ENCODE measurements around the gene AGTR1.
"Not testable (repeated sequence)": the region's sequence is repeated elsewhere in the genome, so short reads cannot be mapped to it uniquely, and the experiment has no call there.

Gene AGTR1

DNA sequence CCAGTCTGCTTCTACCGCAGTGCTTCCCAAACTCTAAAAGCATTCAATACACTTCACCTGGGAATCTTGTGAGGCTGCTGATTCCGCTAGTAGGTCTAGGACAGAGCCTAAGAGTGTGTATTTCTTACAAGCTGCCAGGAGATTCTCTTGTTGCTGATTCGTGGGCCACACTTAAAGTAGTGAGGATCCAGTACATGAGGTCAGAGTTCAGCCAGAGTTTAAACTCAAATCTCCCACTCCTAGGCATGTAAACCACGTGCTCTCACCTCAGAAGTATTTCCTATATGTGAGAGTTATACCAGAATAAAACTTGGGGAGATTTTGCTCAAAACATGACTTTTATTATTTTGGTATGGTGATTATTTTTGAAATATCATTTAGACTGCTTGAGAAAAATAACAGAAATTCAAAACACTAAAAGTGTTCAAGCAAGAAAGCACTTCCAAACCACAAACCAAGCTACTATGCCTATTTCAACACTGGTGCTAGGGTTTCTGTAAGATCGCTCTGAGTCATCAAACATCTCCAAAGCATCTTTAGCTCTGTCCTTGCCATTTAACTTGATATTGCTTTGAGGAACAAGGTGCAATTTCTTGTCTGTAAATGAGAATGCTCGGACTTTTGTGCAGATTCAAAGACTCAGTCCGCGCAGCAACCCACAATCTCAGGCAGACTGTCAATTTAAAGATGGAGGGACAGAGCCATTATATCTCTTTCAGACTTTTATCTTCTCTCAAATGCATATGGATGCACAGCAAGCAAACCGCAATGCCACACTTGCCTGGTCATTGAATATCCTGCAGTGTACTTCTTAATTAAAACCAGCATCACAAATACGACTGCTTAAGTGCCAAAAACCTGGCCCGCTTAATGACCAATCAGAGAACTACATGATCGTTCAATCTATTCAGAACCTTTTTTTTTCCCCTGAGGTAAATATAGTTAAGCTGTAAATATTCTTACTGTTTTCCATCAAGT is 59.8 kb downstream of the AGTR1 start:
- DNase-seq (ENCODE audit: low read depth in 1 of 2, low spot score in 1 of 2), result no peak

DNA sequence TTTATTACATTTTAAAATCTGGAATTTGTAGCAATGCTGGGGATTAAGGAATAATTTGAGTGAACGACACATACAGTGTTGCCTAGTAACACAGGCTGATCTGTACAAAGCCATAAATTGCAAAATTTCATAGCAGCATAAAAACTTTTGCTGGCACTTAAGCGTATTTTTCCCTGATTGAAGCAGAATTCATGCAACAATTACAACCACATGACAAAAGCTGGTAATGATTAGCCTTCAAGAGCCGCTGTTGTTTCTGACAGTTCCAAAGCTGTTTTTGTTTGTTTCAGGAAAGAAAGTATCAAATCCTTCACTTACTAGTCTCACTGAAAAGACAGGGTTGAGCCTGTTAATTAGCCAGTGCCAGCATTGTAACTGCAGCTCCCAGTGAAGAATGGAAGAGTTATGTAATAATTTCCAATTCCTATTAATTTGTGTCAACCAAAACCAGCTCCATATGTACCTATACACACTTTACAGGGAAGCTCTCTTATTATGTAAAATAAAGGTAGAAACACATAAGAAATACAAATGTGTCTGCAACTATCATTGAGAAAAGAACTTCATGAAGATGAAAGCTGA is 60.7 kb downstream of the AGTR1 start:
- no peak for DNase-seq (ENCODE audit: low read depth in 1 of 2, low spot score in 1 of 2)

DNA sequence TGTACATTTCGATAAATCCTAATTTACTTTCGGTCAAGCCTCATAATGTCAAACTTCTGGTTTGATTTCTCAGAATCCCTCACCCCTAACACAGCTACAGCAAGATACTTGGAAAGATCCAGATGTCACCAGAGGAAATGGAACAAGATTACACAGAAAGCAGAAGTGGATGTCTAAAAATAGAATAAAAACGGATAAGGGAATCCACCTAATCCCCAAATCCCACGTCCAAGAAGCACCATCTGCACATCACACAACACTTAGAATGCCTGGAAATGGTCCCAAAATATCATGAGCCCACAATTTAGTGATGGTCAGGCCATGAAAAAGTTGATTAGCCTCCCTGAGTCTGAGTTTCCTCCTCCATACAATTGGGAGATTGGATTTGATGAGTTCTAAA is 61.7 kb downstream of the AGTR1 start:
- DNase-seq (ENCODE audit: low read depth in 1 of 2, low spot score in 1 of 2), result no peak

DNA sequence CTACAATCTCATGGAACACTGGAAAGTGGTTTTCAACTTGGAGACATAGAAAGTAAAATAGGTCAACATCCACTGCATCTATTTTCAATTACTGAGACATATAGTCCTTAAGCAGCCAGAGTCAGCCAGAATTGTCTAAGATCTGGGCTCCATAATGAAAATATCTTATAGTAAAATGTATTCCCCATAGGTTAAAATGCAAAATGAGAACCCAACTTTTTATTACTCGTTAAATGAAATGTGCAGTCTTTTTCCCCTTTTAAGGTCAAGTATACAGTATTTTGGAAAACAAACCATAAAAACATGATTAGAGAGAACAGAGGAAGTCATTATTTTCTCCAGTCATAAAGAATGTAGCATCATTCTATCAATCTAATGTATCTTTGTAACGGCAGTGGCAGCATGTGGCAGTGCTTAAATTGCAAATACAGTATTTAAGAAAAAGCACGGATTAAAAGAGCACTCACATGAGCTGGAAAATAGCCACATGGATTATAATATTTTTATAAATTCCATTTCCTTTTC is 65.5 kb downstream of the AGTR1 start:
- no peak for DNase-seq (ENCODE audit: low read depth in 1 of 2, low spot score in 1 of 2)

DNA sequence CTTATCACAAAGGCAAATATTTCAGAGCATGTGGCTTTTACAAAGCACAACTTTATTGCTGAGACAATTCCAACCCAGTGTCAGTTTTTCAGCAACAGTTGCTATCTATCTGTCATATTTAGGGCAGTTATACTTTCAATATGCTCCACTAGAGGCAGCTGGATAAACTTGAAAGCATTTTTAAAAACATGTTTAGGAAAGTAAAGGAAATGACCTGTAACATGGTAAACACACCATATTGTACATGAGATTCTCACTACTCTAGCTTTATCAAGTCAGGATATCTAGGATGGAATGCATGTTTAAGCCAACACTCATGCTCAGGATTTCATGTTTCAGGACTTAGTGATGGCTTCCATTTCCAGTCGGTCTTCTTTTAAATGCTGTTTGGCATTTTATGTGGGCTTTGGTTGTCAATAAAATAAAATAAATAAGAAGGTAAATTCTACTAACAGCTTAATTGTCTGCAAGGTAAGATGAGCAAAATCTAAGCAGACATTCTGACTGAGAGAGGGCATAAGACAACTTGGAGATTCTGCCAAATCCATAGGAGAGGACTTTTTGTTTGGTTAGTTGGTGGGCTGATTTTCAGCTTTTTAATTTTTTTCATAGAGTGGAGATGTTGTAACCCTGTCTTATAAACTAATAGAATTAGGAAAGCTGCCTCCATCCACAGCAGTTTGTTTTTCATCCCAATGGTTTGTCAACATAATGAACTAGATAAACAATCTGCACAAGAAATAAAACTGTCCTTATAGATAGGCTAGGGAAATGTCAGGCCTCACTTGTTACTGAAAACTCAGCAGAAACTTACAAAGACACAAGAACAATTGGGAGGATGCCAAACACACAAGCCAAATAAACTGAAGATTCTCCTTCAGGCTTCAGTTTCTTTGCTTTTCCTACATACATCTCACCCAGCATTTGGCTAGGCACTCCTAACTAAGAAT is 66.6 kb downstream of the AGTR1 start:
- DNase-seq (ENCODE audit: low read depth in 1 of 2, low spot score in 1 of 2), result no peak

DNA sequence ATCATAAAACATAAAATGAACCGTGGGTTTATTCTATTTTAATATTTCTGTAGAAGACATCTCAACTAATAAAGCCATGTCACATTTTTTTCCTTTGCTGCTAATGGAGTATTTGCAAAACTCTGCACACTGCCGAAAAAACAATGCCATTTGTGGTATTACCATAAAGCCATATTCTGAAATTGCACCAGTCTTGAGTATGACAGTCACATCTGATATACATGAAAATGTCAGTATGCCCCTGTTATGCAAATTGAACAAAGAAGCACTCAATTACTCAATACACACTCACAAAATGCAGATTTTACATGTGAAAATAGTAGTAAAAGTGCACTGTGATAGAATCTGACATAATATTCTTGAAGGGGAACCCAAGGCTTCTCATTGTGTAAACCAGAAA is 74.7 kb downstream of the AGTR1 start:
- DNase-seq (ENCODE audit: low read depth in 1 of 2, low spot score in 1 of 2), result no peak

DNA sequence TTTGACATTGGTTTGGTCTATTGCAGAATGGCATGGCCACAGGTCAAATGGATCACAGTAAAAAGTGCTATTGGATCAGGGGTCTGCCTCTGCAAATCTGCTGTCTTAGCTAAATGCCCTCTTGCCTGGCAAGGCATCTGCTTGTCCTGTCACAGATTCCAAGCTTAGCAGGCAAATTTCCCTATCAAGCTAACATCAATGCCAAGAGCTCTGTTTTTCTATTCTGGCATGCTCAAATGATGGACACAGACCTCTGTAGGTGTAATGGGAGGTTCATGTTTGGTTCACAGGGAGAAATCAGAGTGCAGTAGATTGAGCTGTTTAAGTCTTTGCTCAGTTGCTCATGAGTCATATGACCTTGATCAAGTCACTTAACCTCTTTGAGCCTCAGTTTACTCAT is 75.1 kb downstream of the AGTR1 start:
- DNase-seq (ENCODE audit: low read depth in 1 of 2, low spot score in 1 of 2), result no peak

DNA sequence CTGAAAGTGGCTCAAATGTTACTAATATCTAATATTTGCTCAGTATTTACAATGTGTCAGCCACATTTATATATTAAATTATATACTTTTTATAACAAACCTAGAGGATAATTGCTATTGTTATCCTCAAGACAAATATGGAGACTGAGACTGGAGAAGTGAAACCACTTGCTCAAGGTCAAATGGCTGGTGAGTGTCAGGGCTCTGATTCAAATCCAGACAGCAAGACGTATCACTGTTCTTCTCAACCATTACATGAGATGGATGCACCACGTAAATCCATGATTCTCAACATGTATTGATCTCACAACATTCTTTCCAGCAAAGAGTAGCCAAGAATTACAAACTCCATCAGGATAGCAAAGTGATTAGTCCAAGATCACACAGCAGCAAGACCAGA is 76.1 kb downstream of the AGTR1 start:
- DNase-seq (ENCODE audit: low read depth in 1 of 2, low spot score in 1 of 2), result no peak

DNA sequence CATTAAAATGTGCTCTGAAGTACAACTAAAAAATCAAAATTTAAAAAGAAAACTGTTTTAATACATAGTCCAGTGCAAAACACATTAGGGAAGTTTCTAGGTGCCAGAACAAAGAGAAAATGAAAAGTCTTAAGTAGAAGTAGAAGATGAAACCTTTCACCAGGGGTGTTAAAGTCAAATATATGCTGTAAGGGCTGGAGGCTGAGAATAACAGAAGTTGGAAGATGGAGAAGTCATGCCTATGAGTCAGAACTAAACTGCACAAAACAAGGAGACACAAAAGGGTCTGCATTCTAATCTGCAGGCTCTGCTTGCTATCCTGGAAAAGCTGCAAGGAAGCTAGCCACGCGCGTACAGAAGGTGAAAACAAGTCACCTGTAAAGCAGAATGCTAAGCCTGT is 81.2 kb downstream of the AGTR1 start:
- DNase-seq (ENCODE audit: low read depth in 1 of 2, low spot score in 1 of 2), result no peak

DNA sequence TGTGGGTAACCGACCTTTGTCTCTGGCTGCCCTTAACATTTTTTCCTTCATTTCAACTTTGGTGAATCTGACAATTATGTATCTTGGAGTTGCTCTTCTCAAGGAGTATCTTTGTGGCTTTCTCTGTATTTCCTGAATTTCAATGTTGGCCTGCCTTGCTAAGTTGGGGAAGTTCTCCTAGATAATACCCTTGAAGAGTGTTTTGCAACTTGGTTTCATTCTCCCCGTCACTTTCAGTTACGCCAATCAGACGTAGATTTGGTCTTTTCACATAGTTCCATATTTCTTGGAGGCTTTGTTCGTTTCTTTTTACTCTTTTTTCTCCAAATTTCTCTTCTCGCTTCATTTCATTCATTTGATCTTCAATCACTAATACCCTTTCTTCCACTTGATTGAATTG is 87.3 kb downstream of the AGTR1 start:
- not testable (repeated sequence) for DNase-seq (ENCODE audit: low read depth in 1 of 2, low spot score in 1 of 2)

DNA sequence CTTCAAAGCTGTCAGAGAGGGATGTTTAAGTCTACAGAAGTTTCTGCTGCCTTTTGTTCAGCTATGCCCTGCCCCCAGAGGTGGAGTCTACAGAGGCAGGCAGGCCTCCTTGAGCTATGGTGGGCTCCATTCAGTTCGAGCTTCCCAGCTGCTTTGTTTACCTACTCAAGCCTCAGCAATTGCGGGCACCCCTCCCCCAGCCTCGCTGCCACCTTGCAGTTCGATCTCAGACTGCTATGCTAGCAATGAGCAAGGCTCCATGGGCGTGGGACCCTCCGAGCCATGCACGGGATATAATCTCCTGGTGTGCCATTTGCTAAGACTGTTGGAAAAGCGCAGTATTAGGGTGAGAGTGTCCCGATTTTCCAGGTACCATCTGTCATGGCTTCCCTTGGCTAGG is 88.5 kb downstream of the AGTR1 start:
- DNase-seq (ENCODE audit: low read depth in 1 of 2, low spot score in 1 of 2), result not testable (repeated sequence)

DNA sequence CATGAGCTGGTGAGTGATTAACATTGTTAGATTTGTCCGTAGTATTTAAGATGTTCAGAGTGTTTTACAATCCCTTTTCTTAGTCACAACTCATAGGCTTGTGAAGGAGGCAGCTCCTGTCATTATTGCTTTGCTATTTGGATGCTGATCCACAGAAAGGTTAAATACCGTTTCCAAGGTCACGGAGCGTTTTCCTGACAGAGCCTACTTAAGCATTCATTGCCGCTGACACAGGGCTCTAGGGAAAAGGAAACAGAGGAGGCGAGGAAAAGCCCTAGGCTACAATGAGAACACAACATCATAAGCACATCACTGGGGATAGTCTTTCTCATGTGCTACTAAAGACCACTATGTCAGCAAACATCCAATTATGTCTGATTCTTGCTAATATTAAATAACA is 91.4 kb downstream of the AGTR1 start:
- no peak for DNase-seq (ENCODE audit: low read depth in 1 of 2, low spot score in 1 of 2)

DNA sequence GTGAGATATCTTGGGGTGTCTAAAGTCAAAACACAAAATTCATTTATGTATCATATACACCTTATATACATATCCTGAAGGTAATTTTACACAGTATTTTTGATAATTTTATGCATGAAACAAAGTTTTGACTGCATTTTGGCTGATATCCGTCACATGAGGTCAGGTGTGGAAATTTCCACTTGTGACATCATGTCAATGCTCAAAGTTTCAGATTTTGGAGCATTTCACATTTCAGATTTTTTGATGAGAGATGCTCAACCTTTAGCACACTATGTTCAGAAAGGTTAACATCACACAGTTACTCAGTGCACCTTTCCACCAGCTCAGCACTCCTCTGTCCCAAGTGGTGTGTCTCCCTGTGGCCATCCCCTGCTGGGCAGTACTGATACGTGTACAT is 92.2 kb downstream of the AGTR1 start:
- DNase-seq (ENCODE audit: low read depth in 1 of 2, low spot score in 1 of 2), result no peak

DNA sequence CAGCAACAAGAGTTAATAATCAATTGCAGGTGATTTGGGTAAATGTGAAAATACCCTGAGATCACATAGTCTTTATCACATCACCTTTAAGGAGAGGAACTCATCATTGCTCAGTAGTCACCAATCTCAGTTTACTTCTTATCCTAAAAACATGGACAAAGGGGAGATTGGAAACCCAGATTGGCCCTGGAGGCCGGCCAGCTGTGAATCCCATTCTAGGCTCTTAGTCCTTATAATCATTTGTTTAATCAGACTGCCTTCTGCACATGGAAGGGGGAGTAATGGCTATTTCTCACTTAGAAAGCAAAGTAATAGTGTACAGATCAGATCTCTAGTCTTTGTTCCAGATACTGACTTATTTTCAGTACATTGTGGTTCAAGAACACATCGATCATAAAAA is 92.7 kb downstream of the AGTR1 start:
- DNase-seq (ENCODE audit: low read depth in 1 of 2, low spot score in 1 of 2), result no peak

DNA sequence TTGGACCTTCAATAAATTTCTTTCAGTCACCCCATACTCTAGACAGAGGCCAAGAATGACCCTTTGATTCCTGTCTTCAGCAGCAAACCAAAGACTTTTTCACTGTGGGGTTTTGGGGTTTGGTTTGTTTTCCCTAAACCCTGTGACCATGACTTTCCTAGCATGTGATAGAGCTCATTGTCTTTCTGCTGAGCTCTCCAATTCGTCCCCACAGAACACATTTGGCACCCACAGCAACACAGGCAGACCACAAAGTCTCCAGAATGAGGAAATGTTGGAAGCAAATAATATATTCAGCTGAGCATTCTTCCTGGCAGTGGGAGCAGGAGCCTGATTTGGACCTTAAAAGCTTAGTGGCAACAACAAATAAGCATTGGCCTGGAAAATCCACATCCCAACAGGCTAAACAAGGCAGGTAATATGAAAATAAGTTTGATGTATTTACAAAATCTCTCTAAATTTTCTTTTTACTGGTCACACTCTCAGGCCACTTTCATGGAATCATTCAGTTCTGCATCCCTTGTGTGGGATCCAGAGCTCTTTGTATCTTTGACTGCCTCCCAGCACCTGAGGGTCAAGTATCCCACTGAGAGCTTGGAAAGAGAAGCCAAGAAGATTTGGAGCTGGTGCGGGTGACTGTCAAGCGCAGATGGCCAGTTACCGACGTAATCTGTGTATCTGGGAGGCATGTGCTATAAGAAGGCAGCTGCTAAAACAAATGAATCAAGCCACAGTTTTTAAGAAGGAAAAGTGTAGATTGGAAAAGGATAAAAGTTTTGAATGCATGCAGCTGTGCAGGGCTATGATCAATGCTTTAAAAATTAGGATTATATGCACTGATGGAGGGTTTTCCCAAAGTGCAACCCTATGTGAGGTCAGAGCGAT is 93.4 kb downstream of the AGTR1 start:
- DNase-seq (ENCODE audit: low read depth in 1 of 2, low spot score in 1 of 2), result no peak

DNA sequence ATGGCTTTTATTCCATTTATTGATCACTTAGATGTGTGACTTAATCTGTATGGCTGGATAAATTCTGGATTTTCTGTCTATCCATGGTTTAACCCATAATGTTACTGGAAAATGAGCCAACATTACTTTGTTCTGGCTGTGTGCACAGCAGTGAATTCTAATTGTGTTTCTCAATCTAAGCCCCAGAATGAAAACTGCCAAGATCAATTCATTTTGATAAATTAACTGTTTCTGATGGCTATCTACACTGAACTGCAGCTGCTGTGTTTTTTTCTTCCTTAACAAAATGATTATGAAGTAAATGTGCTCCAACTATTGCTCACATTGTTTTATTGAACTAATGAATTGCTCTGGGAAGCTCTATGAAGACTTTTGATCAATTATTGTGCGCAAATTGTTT is 94.2 kb downstream of the AGTR1 start:
- no peak for DNase-seq (ENCODE audit: low read depth in 1 of 2, low spot score in 1 of 2)

DNA sequence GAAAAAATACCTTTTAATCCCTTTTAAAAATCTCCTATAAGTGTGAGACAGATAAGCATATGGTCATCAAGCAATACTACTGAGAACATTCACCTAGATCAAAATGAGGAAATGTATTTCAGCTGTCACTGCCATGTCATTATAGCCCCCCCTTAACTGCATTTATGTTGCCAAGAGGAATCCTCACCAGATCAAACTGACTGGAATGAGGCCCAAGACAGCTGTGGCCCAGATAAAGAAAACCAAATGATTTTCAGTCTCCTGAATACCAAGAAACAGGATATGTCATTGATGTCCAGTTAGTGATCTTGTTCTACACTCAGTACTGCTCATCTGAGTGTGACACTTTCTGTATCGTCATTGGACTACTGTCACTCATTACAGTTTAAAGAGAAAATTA is 94.8 kb downstream of the AGTR1 start:
- no peak for DNase-seq (ENCODE audit: low read depth in 1 of 2, low spot score in 1 of 2)

Measured in stimulated activated CD4-positive, alpha-beta T cell treated with anti-CD3 and anti-CD28 coated beads, Interleukin-15, amount 100 ng/mL, for 1 hour (primary cell).